Right renal pelvis (tissue), 4 donors: Measurements from ENCODE around the gene PPIE. TPM values are rescaled to one million over a fixed set of nuclear protein-coding genes. Genes with fewer than 3 reads are reported as not detected.

Experiments used
- DNase-seq, 4 donors: peaks; one replicate each; pipeline ENCODE4 v3.0.0-alpha.2; 2013; ENCODE audit warnings: low read depth in 4 of 4, low spot score in 3 of 4, missing footprints in 1 of 4
- polyA plus RNA-seq, 4 donors: library from polyadenylated mRNA; unstranded; fragments of 120-200 nt; gene quantifications; one replicate each; pipeline ENCODE4 v1.2.1, GENCODE V29; 2013; ENCODE audit not compliant: insufficient read length in 4 of 4

Gene PPIE
- polyA plus RNA-seq, result 10 to 100 TPM; 61.8 to 72.9 (median 70.7) TPM

DNA sequence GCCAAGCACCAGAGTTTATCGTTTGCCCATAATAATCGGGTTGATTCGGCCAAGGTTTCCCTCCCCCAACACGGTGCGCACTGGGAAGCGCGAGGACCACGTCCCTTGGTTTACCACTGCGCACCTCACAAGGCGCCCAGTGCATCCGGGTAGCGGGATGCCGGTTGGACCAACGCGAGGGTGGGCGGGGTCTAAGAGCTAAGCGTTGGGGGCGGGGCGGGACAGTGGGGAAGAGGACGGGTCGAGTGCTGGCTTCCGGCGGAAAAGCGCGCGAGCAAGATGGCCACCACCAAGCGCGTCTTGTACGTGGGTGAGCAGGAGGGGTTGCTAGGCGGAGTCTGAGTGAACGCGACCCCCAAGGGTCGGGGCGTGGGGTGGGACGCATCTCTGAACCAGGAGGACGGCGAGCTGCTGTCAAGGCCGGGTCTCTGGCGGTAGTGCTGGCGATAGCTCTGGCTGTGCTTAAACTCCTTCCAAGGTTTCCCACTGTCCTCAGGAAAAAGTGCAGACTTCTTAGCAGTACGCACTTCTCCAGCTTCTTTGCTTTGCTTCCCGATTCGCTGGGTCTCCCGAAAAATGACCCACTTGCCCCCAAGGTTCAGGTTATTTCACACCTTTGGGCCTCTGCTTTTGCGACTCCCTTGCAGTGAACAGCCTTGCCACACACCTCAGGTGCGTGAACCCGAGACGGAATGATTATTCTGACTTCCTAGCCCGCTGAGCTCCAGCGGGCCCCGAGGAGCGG is at the start of gene PPIE:
Gene PPIE, plus strand, starts transcription at position 261 of the 745 bp plus-strand sequence. Its CDS starts 19 bp downstream, at position 280.
- peak; percentile 78 to 86 (median 80) for DNase-seq

DNA sequence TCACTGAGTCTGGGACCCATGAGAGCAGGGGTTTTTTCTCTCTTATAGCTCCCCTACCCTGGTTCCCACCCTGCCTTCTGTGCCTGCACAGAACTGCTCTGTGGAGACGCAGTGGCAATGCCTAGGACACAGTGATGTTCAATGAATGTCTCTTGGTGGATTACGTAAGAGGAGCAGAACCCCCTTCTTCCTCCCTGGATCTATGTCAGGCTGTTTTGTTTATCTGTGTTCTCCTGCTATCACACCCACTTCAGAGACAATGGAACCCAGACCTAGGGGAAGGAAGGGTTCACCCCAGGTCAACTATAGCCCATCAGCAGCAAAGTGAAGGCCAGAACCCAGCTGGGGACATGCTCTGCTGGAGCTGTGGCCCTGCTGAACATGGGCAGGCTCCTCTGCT is 49.5 kb upstream of the PPIE start:
- DNase-seq, result no peak

DNA sequence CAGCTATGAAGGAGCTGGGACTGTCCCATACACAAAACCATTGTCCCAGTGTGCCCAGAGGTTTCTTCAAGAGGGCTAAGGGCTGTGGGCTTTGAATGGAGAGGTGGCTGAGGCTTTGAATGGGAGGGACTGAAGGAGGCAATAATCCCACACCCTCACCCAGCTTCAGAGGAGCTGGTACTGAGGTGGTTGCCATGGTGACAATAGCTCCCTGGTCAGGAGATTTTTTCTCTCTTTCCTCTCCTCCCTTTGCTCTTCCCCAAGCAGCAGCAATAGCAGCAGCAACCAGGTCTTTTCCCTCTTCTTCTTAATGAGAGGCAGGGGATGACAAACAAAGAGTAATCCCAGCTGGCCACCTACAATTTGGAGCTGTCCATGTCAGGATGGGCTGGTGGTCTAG is 49.0 kb upstream of the PPIE start:
- no peak for DNase-seq

DNA sequence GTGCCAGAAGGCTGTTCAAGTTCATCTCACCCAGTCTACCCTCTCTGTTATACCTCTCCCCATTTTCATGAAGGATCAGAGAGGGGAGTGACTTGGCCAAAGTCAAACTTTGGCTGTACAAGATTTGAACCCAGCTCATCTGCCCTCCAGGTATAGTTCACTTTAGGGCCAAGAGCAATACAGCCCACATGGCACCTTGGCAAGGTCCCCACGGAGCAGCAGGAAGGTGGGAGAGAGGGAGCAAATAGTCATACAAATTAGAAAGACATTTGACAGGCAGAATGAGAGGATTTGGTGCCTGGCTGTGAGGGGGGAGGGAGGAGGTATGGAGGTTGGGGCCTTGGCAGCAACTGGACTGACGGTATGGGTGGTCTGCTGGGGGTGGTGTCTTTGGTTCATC is 48.5 kb upstream of the PPIE start:
- DNase-seq, result no peak

DNA sequence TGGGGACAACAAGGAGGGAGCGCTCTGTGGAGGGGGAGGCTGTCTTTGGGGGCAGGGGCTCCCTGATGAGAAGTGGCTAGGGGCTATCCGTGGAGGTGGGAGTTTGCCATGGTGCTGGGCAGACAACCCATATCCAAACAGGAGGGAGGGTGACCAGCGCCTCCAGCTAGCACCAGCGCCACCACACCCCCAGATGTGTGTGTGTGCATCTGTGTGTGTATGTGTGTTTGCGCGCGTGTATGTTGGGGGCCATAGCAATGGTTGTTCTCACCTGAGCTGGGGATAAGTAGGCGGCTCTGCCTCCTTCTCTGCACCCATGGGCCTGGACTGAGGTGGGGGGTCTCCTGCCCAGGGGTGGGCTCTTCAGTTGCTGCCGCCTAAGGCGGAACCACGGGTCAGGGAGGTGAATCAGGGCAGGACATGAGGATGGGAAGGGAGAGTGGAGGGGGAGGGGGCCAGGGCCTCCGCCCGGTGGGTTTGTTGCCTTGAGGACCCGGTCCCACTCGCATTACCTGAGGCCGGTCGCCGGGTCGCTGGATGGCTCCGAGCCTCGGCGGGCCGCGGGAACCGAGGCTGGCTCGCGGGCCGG is 47.8 kb upstream of the PPIE start:
- DNase-seq, result no peak

DNA sequence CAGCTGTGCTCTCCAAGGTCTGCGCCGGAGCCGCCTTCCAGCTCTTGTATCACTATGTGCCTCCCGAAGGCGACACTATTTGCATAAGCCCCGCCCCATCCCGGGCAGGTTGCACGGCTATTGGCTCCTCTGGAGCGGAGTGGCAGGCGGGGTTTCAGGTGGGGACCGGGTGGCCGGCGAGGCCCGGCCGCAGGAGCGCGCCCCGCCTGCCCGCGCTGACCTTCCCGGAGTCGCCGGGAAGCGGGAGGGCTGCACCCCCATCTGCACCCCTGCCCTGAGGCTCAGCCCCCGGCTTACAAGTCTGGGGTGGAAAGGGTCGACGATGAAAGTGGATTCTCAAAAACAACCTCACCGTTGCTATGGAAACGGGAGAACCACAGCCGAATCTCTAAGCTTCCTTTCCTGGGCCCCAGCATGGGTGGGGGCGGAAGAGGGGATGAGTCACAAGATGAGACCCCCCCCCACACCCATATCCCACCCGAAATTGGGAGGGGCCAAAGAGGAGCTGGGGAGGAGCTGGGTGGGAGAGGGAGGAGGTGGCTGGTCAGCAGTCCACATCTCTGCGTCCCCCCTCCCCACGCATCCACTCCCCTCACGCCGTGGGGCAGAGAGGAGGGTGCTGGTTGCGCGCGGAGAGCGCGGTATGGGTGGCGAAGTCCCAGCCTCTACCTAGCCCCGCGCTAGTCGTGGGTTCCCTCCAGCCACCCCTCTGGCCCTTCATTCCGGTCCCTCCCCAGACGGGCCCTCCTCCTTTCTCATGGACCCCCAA is 47.1 kb upstream of the PPIE start, which contains the start of gene HPCAL4:
Gene HPCAL4, minus strand, starts transcription at position 51 of the 769 bp plus-strand sequence. CDS start 6,830 bp downstream, outside the sequence.
- DNase-seq, result peak; percentile 75 to 84 (median 82)

DNA sequence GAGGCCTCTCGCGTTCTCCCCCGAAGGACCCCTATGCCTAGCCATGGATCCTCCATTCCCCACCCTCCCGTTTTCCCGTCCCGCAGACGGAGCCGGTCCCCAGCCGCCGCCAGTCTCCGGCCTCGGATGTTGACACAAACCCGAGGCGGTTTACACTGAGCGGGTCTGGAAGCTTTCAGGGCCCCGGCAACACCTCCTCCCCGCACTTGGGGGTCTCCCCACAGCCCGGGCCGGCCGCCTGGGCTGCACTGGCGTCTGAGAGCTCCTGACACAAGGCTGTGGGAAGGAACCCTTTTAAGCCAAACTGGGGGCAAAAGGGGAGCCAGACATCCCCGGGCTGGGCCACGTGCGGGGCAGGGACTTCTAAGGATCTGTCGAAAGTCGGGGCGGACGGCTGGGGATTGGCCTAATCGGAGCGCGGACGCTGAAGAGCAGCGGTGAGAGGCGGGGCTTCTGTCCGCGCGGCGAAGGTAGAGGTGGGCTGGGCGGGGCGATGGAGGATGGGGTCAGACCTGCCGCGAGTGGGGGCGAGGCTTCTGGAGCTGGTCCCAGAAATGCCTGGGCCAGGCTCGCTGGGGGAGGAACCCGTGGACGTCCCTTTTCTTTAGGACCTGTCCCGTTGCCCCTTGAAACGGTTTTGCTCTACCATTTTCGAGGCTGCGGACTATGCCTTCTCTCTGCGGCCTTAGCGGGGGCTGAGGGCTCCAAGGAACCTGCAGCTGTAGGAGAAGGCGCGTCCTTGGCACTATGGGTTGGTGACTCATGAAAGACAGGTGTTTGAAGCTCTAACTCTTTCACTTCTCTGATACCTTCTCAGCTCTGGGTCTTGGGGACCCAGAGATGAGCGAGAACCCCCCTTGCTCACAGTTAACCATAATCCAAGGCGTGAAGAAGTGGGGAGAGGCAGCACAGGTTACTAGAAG is 46.3 kb upstream of the PPIE start:
- no peak for DNase-seq

DNA sequence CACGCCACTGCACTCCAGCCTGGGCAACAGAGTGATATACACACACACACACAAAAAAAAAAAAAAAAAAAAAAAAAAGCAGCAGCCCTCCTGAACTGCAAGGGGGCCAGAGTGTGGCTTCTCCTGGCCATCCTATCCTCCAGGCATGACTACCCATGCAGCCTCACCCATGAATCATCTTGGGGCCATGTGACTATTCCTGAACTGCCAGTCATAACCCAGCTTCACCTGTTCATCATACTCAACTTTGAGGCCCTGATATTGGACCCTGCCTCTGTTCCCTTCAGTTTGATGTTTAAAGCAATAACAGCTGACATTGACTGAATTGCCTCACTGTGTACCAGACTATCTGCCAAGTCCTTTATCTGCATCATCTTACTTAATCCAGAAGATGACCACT is 44.7 kb upstream of the PPIE start:
- no peak for DNase-seq

DNA sequence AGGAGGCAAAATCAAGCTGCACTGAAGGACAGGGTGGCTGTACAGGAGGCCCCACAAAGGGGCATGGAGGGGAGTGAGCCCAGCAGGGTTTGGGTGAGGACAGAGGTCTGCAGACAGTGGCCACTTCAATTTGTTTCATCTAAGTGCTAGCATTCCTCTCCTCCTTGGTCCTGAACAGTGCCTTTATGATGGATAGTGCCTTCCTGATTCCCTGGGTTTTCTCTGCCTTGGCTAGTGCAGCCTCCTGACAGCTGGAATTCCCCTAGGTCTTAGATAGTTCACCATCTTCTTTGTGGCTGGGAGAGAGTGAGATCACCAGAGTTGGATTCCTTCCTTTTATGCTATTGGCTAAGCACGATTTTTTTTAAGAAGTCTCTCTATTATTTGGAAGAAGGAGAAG is 43.7 kb upstream of the PPIE start:
- no peak for DNase-seq

DNA sequence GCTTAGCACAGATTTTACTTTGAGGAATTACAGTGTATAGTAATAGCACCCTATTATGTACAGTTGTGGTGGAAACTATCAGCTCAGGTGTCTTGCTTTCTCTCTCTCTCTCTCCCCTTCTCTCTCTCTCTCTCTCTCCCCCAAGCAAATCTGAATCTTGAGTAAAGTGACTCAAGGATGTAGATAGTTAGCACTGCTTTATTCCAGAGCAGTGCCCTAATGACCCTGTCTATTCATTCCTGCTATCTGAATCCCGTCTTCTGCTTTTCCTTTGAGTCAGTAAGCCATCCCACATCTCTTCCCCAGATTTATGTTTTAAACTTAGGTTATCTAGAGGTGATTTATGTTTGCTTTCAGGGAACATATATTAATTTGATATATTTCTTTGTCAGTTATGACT is 42.2 kb upstream of the PPIE start:
- no peak for DNase-seq

DNA sequence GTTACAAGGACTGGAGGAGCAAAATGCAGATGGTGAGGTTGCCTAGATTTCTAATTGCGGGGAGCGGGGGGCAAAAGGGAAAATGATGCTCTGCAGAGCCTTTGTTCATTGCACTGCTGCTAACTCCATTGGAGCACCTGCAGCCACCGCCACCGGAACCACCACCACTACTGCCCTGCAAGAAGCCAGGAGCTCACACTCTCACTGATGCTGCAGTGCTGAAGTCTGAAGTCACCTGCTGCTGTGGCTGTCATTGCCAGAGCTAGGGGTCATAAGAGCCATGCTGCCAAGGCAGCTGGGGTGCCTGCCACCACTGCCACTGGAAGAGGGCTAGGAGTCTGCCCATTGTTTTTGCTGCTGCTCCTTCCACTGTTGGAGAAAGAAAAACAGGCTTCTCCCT is 40.1 kb upstream of the PPIE start:
- no peak for DNase-seq

DNA sequence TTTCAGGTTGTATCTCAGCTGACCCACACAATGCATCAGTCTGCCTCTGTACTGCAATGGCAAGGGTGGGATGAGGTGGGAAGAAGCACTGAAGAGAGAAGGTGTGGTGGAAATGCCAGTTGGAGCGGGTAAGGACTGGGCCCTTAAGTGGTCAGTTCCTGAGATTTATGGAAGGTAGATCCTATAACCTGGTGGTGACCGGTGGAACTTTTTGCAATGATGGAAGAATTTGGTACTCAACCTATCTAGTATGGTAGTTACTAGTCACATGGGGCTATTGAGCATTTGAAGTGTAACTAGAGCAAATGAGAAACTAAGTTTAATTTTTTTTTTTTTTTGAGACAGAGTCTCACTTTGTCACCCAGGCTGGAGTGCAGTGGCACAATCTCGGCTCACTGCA is 39.3 kb upstream of the PPIE start:
- DNase-seq, result no peak

DNA sequence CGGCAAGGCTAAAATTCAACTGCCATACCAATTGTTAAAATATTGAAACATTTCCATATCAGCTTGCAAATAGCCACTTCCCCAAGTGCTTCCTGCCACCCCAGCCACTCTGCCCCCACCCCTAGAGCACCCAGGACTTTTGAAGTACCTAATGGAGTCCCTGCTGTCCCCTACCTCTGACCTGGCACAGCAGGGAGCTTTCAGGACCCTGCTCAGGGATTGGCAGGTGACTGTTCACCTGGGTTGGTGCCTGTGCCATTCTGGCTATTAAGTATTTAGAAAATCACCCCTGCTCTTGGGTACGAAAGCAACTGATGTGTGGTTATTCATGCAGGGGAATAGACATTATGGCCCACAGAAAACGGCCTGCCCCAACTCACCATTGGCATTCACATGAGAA is 38.3 kb upstream of the PPIE start:
- DNase-seq, result no peak

DNA sequence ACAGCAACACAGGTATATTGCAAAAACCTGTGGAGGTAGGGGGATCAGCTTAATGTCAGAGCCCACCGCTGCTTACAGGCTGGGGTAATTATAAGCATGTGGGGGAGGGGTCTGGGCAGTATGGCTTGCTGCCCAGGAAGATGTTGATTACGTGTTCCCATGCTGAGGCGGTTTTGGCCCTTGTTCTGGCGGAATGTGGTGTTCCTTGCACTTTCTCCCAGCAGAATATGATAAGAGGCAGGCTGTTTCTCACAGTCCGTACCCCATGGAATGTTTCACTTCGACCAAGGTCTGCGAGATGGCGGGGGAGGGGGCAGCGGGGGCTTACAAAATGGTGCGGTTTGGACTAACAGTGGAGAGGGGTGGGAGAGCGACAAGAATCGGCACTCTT is 37.6 kb upstream of the PPIE start:
- no peak for DNase-seq

DNA sequence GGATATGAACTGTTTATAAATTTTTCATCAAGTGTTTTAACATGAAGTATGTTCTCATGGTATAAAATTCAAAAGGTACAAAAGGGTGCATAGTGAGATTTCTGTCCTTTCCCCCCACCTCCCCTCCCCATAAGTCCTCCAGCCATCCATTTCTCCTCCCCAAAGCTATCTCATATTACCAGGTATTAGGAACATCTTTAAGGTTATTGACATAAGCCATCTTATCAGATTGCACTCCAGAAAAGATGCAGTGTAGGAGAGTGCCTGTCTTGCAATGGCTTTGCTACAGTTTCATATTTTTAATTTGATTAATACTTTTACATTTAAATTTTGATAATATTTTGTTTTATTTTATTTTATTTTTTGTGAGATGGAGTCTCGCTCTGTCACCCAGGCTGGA is 33.9 kb upstream of the PPIE start:
- no peak for DNase-seq

DNA sequence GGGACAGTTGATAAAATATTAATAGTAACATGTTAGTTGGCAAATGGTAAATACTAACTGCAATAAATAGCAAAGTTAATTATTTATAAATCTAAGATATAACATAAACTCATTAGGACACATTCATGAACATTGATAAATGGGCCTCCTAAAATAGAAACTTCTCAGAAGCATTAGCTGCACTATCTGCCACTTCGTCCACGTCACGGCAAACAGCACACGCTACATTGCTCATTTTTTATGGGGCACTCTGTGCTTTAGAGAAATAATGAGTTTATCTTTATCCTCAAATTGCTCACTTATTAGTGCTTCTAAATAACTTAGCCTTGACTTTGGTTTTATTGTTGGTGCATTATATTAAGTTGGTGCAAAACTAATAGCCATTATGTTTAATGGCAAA is 31.2 kb upstream of the PPIE start:
- DNase-seq, result no peak

DNA sequence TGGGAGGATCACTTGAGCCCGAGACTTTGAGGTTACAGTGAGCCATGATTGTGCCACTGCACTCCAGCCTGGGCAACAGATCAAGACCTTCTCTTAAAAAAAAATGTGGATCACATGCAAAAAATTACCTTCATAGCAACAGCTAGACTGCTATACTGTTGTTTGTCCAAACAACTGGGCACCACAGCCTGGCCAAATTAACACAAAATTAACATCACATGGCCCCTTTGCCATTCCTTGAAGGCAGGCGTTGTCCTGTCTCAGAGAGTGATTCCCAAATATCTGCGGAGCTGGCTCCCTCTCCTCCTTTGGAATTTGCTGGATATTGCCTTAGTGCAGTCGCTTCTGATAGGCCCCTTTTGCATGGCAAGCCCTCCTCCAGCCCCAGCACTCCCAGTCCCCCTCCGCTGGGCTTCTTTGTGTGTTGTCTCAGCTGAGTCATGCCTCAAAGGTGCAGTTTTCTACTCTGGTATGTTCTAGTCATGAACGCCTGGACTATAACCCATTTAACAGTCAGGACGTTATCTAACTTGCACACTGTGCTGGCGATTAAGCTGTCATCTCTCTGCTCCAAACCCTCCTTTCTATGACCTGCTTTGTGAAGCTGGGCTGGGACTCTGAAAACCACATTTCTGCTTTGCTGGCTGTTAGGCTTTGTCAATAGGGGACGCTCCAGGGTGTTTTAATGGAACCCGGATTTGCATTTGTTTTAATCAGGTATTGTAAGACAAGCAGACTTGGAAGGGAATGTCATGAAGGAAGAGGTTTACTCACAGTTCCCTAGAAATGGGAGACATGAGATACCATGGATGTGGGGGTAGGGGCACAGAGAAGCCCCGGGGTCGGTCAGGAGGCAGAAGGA is 27.3 kb upstream of the PPIE start:
- DNase-seq, result no peak

DNA sequence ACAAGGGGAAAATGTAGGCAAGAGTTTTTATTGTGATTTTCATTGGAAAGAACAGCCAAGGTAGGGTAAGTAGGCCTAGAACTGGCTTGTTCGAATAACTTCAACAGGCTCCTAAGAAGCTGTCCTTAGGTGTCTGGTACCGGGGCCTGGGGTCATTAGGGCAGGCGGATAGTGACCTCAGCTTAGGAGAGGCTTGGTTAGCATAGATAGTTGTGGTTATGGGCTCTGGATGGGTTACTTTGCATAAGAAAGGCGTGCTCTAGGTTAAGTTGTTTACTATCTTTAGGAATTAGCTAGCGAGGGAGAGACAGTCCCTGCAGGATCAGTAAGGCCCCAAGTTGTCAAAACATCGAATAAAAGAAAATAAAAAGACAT is 26.7 kb upstream of the PPIE start:
- no peak for DNase-seq

DNA sequence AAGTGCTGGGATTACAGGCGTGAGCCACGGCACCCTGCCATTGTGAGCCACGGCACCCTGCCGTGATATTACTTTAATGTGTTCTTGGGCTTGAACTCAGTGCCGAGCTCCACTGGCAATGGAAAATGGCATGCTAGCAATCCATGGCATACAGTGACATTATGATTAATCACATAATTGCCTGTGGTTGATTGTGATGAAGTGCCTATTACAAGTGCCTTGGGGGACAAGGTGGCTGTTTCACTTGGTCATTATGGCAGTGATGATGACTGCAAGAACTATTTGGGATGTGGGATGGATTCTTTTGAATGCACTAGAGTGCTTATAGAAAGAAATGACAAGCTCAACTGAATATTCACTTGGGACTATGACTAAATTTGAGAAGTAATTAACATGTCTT is 25.1 kb upstream of the PPIE start:
- no peak for DNase-seq

DNA sequence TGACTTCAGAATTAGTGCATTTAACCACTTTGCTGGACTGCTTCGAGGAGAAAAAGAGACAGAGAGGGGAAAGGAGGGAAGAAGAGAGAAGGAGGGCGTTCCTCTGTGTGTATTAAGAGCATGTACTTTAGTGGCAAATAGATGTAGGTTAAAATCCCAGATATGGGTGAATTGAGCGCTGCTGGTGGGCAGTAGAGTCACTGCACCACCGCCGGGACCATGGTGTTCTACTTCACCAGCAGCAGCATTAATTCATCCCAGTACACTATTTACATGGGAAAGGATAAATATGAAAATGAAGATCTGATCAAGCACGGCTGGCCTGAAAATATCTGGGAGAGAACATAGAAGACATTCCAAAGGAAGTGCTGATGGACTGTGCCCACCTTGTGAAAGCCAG is 20.9 kb upstream of the PPIE start:
- no peak for DNase-seq
